Activated naive CD4-positive, alpha-beta T cell treated with anti-CD3 and anti-CD28 coated beads, Interleukin-2, amount 50 U/mL, for 72 hours (primary cell): ENCODE data around the gene SLC9A6. TPM values are rescaled to one million over a fixed set of nuclear protein-coding genes. Genes with fewer than 3 reads are reported as not detected.
"Not testable (repeated sequence)": the region's sequence is repeated elsewhere in the genome, so short reads cannot be mapped to it uniquely, and the experiment has no call there.

Experiments
- ATAC-seq, 2 donors: fragments of 150-1000 bp; cut with Tn5 transposase; 2 replicates each; pipeline ENCODE4 v1.10.0; 2021; ENCODE audit warnings: mild to moderate bottlenecking in 2 of 2, moderate library complexity in 2 of 2
- DNase-seq, 2 donors: peaks; one replicate each; pipeline ENCODE4 v3.0.0; 2021 to 2022; ENCODE audit warnings: low spot score in 2 of 2
- H3K27ac Mint-ChIP-seq, 2 donors: one replicate each; pipeline ENCODE4 v1.8.0; 2022; ENCODE audit warnings: mild to moderate bottlenecking in 2 of 2, mixed read lengths in 2 of 2
- H3K36me3 Mint-ChIP-seq, 2 donors: one replicate each; pipeline ENCODE4 v1.8.0; 2022; ENCODE audit warnings: mixed read lengths in 2 of 2
- H3K9me3 Mint-ChIP-seq, 2 donors: one replicate each; pipeline ENCODE4 v1.8.0; 2022; ENCODE audit warnings: mixed read lengths in 2 of 2
- total RNA-seq, 2 donors: library from RNA; stranded (reverse); gene quantifications; one replicate each; pipeline ENCODE4 v1.2.3, GENCODE V29; 2022

The SLC9A6 gene
- total RNA-seq, 2 donors from 2014 or later, result 11.3 to 12.5 TPM

DNA sequence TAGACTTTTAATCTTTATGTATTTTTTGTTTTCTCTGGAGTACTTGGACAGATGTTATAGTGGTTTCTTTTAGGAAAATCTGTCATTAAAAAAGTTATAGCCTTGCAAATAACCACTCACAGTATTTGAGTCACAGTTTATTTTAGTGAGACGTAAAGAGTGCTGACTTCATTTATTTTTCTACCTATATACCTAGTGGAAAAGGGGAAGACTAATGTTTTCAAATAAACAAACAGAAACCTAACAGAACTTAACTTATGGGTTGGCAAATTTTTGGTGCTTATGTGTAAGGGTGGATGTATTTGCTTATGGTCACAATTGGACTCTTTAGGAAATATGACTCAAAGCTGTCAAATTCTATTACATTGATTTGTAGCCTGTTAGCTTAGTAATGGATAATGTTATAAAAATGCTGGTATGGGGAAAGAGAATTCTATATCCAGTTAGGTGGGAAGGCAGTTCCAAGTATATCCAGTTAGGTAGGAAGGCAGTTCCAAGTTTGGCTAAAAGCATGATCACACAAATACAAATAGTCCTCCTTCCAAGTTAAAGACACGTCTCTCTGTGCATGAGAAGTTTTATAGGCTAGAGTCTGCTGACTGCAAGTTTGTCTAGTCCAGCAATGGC, 61.9 kb downstream of the SLC9A6 start:
- ATAC-seq (no peak), DNase-seq (no peak)
- H3K36me3 Mint-ChIP-seq, result no peaks in the 10 kb centered on the region
- H3K27ac Mint-ChIP-seq, result no peak overlapping the region
- H3K9me3 Mint-ChIP-seq, result no peaks in the 10 kb centered on the region

DNA sequence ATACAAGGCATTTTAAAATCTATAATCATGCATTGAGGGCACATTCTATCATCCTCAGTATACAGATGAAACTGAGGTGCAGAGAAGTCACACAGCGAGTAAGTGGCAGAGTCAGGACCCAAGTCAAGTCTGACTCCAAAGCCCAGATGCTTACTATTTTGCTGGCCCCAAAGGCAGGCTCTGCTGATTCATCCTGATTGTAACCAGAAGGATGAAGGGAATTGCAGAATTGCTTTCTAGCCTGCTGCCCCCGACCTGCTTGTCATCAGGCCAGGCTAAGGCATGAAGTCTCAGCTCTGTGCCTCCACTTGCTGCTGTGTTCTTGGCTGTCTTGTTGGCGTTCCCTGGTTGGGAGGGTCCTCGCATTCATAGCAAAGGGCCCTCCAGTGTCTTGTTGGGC, 62.7 kb downstream of the SLC9A6 start:
- ATAC-seq, result no peak
- Mint-ChIP-seq H3K36me3 (no peaks in the 10 kb centered on the region), H3K27ac (no peak overlapping the region), H3K9me3 (no peaks in the 10 kb centered on the region)
- no peak for DNase-seq

DNA sequence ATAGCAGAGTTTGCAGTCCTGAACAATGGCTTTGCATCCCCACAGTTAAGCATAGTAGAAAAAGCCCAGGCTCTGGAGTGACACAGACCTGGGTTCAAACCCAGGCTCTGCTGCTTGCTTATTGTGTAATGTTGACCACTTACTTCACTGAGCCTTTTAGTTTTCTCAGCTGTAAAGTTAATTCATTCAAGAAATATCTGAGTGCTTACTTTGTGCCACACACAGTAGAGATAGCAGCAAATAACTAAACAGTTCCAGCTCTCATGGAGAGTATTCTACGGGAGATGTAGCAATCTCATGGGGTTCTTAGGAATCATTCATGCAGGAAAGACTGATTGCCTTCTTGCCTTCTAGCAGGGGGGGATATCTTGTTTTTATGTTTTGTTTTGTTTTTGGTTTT, 63.2 kb downstream of the SLC9A6 start:
- DNase-seq, result no peak
- H3K36me3 Mint-ChIP-seq, result no peaks in the 10 kb centered on the region
- H3K9me3 Mint-ChIP-seq, result no peaks in the 10 kb centered on the region
- no peak overlapping the region for H3K27ac Mint-ChIP-seq
- ATAC-seq, result no peak

DNA sequence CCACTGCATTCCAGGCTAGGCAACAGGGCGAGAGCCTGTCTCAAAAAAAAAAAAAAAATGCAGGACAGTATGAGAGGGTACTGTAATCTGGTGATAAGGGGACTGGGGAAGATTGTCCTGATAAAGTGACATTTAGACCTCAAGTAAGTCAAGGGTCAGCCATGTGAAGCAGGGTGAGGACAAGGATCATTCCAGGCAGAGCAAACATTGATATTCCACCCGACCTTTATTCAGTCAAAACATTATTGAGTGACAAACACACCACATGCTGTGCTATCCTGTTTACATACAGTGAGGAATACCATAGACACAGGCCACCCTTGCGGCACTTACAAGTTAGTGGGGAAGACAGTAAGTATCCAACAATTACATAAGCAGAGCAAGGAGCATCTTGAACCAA, 64.4 kb downstream of the SLC9A6 start:
- H3K36me3 Mint-ChIP-seq, result no peaks in the 10 kb centered on the region
- ATAC-seq, result no peak
- no peaks in the 10 kb centered on the region for H3K9me3 Mint-ChIP-seq
- H3K27ac Mint-ChIP-seq, result no peak overlapping the region
- DNase-seq, result no peak

DNA sequence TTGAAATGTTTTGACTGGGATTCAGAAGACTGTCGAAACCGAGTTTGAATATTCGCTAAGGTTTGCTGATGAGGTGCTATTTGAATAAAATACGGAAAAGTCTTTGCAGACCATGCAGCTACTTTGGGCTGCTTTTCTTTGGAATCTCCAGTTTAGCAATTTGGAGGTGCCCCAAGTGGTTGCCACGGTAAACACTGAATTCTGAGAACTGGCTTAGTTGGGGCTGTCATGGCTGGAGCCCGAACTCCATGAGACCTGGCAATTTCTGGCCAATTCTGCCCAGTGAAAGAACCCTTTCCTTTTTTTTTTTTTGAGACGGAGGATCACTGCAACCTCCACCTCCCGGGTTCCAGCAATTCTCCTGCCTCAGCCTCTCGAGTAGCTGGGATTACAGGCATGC, 65.6 kb downstream of the SLC9A6 start:
- H3K36me3 Mint-ChIP-seq, result not testable (repeated sequence)

DNA sequence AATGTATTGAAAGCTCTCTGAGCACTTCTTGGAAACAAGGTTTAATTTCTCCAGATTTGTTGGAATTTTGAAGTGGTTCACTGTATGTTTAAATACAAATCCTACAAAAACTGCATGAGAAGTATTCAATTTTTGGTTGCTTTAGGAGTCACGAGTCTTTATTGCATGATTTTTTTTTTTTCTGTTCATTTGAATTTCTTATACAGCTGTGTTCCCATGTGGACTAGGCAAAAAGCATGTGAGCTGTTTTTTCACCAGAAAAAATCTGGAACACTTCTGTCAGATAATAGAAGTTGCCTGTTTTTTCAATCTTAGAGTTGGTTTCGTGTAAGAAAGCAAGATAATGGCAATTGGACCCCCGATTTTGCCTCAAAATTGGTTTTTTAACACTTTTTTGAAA, 66.4 kb downstream of the SLC9A6 start:
- DNase-seq (no peak), ATAC-seq (no peak)
- H3K27ac Mint-ChIP-seq, result no peak overlapping the region
- H3K36me3 Mint-ChIP-seq, result no peaks in the 10 kb centered on the region
- no peaks in the 10 kb centered on the region for H3K9me3 Mint-ChIP-seq

More for the DNA sequence above, 65.6 kb downstream of the SLC9A6 start:
- H3K27ac Mint-ChIP-seq, DNase-seq, ATAC-seq, H3K9me3 Mint-ChIP-seq: not testable (repeated sequence)

DNA sequence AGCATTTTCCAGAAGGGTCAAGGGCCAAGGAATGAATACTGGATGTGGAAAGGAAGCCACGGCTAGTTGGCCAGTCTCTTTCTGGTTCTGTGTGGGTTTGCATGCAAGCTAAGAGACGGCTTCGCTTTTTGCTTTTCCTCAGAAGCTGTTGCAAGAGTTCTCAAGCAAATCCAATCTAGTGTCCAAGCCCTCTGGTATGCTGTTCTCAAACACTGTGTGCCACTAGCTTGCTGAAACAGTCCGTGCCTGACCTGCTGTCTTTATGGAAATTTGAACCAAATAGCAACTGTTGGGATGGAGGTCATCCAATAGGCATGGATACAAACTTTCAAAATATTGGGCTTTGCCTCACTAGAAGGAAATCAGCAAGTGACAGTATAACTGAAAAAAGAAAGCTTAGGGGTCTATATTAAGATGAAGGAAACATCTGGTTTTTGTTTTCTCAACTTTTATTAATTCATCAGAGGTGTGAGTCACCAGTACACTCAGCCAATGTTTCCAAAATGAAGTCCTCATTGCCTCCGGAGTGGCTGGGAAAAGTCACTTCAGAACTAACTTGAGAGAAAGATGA, 70.5 kb downstream of the SLC9A6 start:
- no peak for ATAC-seq
- H3K27ac Mint-ChIP-seq, result no peak overlapping the region
- no peaks in the 10 kb centered on the region for H3K36me3 Mint-ChIP-seq
- no peak for DNase-seq
- H3K9me3 Mint-ChIP-seq, result no peaks in the 10 kb centered on the region

DNA sequence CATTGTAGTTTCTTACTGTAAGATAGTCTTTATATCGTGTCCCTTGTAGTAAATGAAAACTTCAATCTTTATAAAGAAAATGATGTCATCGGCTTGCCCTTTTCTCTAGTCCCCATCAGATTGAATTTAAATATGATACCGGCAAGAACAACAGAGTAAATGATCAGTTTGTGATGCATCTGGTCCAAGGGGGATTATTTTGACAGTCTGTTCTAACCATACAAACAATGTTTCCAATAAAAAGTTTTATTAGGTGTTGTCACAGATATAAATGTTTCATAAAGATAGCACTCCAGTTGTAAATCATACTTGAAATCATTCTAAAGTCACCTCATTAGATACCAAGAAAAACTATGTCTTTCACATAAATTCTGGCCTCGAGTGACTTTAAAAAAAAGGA, 72.3 kb downstream of the SLC9A6 start:
- Mint-ChIP-seq H3K27ac (no peak overlapping the region), H3K9me3 (no peaks in the 10 kb centered on the region), H3K36me3 (no peaks in the 10 kb centered on the region)
- DNase-seq, result no peak
- no peak for ATAC-seq

DNA sequence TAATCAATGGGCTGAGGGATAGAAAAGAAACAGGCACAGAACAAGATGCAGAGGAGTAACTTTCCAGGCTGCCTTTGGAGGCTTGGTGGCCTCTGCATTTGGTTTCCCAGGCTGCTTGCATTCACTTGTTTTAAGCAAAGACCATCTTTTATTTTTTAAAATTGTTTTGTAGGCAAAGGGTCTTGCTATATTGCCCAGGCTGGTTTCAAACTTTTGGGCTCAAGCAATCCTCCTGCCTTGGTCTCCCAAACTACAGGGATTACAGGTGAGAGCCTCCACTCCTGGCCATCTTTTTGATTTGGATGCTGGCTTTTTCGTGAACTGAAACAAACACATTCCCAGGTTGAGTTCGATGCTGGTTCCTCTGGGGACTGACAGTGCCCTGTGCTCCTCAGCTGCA, 74.1 kb downstream of the SLC9A6 start:
- ATAC-seq, result no peak
- no peaks in the 10 kb centered on the region for H3K9me3 Mint-ChIP-seq
- no peaks in the 10 kb centered on the region for H3K36me3 Mint-ChIP-seq
- no peak overlapping the region for H3K27ac Mint-ChIP-seq
- DNase-seq, result no peak

DNA sequence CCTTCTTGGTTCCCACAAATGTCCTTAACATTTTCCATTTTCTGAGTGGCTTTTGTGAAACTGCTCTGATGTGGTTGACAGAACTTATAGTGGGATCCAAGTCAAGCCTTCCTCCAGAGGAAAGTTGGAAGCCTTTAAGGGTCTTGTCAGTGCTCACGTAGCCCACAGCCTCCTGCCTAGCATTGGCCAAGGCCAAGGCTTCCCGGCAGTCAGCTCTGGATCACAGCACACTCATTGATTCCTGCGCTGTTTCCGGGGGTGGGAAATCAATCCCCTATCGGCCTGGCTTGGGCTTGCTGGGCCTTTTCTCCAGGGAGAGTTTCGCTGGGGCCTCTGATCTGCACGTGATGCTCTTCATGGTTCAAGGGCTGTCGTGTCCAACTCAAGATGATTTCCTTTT, 76.1 kb downstream of the SLC9A6 start:
- no peak for DNase-seq
- Mint-ChIP-seq H3K9me3 (no peaks in the 10 kb centered on the region), H3K36me3 (no peaks in the 10 kb centered on the region), H3K27ac (no peak overlapping the region)
- no peak for ATAC-seq

DNA sequence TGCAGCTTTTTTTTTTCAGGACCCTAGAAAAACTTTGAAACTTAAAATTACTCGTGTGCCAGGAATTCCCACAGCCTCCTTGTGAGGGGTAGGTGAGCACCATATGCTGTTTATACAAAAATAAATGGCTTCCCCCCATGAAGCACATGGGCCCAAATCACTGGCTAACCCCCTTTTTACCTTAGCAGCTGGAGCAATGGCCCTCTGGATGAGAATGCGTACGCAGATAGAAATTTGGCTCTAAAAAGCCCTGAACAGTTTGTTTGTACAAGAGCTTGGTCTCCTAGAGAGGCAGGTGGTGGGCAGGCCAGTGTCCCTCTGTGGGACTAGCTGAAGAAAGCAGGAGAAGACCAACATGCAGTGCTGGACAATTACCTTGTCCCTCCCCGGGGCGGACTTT, 76.5 kb downstream of the SLC9A6 start:
- H3K36me3 Mint-ChIP-seq, result no peaks in the 10 kb centered on the region
- H3K9me3 Mint-ChIP-seq, result no peaks in the 10 kb centered on the region
- no peak for DNase-seq
- ATAC-seq, result no peak
- no peak overlapping the region for H3K27ac Mint-ChIP-seq

DNA sequence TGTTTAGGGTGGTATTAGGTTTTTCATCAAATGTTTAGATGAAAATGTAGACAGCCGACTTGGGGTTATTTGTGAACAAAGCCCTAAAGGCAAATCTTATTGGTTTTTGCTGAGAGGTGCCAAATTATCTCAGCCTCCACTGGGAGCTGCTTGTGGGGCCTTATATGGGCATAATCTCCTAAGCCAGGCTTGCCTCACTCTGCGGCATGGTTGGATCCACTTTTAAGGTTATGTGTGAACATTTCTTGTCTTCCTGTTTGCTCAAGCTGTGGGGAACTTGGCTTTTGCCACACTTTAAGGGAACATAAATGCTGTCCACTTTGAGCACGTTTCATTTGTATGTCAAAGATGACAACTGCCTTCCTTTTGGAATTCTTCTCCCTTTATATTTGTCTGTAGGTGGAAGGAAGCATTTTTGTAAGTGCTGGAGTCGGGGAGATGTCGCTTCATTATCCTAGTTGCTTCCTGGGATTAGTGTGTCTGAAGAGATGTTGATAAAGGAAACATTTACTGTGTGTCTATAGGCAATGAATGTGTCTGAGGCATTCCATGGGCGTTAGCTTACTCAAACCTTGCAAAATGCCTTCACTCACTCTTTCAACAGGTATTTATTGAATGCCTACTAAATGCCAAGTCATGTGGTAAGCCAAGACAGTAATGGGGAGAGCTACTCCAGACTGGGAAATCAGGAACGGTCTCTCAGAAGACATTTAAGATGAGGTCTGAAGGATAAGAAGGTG, 78.3 kb downstream of the SLC9A6 start:
- H3K9me3 Mint-ChIP-seq, result no peaks in the 10 kb centered on the region
- H3K27ac Mint-ChIP-seq, result peak overlapping the region in 1 of 2 donors; percentile 22
- H3K36me3 Mint-ChIP-seq, result no peaks in the 10 kb centered on the region
- ATAC-seq (no peak), DNase-seq (no peak)

DNA sequence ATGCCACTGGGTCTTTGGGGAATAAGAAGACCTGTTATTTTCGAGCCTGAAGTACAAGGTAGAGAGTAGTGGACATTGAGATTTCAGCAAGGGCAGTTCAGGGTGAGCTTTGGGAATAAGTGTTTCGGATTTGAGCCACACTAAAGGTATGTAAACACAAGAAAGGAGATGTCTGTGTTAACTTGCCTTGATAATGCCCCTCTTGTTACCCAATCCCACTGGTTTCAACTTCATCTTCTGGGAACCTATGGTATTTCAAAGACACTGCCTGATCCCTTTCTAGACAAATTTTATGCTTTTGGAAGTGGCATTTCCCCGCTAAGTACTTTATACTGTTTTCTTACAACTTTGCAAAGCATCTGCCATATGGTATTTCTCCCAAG, 79.4 kb downstream of the SLC9A6 start:
- peaks cover 0 to 4% of the 10 kb centered on the region in 2 donors for H3K9me3 Mint-ChIP-seq
- no peak for ATAC-seq
- no peak for DNase-seq
- H3K36me3 Mint-ChIP-seq, result no peaks in the 10 kb centered on the region
- peak overlapping the region; percentile 51 to 57 for H3K27ac Mint-ChIP-seq

DNA sequence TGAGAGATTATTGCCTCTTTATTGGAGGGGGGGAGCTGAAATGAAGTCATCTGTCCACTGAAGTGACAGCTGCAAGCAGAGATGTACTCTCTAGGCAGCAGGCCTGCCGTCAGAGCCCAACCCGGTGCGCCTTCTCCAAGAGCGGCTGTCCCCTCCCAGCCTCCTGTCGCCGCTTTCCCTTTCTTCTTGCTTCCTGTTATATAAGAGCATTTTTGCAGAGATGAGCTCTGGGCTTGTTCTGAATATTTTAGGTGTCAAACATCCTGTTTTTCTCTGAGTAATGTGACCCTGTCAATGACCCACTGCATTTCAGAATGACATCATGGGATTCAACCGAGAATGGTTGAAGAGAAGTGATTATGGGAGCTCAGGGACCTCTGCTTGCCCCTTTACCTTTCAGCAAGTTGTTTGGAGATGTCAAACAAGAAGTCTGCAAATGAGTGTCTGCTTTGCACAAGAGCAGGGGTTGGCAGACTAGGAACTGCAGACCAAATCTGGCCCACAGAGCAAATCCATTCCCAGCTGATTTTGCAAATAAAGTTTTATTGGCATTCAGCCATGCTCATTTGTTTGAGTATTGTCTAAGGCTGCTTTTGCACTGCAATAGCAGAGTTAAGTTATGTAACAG, 79.9 kb downstream of the SLC9A6 start:
- DNase-seq (no peak), ATAC-seq (peak; percentile 56 to 77)
- Mint-ChIP-seq H3K27ac (peak overlapping the region; percentile 51 to 57), H3K36me3 (no peaks in the 10 kb centered on the region), H3K9me3 (peaks cover 0 to 4% of the 10 kb centered on the region in 2 donors)

DNA sequence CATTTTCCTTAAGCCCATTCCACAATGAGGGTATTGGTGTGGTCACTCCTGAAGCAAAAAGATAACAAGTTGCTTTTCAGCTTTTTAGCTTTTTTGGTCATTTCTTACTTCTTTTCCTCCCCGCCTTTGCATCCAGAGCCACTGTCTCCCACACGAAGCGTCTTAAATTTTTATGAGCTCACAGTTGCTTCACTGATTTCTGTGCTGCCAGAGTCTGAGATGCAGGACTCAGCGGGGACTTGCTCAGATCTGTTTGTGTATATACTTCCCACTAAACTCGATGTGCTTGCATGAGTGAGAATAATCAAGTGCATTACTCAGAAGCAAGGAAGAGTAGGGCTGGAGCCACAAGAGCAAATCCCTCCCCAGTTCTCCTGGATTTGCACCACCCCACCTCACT, 81.9 kb downstream of the SLC9A6 start:
- DNase-seq, result no peak

DNA sequence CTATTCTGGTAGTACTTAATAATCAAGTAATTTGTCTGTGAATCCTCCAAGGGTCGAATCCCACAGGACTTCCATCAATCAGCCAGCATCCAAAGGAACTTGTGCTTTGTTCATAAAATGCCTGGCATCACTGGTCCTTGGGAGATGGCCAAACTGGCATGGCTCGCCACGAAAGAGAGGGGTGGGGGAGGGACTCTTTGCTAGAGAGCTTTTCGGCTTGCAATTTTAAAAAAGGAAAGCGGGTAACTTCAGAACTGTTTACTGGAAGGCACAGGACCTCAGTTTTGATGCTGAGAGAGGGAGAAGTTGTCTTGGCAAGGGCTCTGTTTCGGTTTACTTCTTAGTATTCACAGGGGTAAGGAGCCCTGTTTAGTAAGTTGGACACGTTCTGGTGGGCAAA, 82.7 kb downstream of the SLC9A6 start:
- DNase-seq (no peak), ATAC-seq (no peak)
- Mint-ChIP-seq H3K36me3 (no peaks in the 10 kb centered on the region), H3K9me3 (peaks cover 0 to 4% of the 10 kb centered on the region in 2 donors), H3K27ac (no peak overlapping the region)

More for the DNA sequence above, 81.9 kb downstream of the SLC9A6 start:
- Mint-ChIP-seq H3K27ac (no peak overlapping the region), H3K9me3 (peaks cover 0 to 4% of the 10 kb centered on the region in 2 donors), H3K36me3 (no peaks in the 10 kb centered on the region)
- no peak for ATAC-seq

DNA sequence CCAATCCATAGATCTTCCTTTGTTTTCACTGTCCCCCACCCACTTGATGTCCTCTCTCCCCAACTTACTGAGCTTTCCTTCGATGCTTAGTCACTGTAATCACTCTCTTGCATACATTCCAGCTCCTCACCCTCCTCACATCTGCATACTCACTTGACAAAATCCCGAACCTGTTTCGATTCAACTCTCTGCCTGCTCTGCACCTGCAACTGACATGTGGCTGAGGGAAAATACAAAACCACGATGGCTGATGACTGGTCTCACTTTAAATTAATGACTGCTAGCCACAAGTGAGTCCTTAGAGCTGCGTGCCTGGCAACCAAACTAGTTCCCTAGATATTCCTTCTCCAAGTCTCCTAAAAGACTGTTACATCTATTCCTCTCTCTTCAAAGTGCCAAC, 91.7 kb downstream of the SLC9A6 start:
- DNase-seq (no peak), ATAC-seq (no peak)
- Mint-ChIP-seq H3K36me3 (no peaks in the 10 kb centered on the region), H3K27ac (peak overlapping the region in 1 of 2 donors; percentile 8), H3K9me3 (no peaks in the 10 kb centered on the region)
